IMR-90 (cell line): ENCODE data around the gene TCF20. TPM values are rescaled to one million over a fixed set of nuclear protein-coding genes. Genes with fewer than 3 reads are reported as not detected.

Experiments
- ATAC-seq: fragments of 200-7000 bp; cut with Tn5 transposase; 2 replicates; pipeline ENCODE4 v1.9.1; 2020; ENCODE audit warnings: low read depth, mild to moderate bottlenecking, moderate library complexity
- BruUV-seq: library from RNA; stranded (reverse); fragments of 400-500 nt; replicated peaks from 2 replicates; lab custom pipeline; 2021; lab: Mats Ljungman, UMichigan
- CTCF ChIA-PET: fragments of 300-600 bp; formaldehyde crosslinking; extraction: SDS; loops from one replicate; lab custom pipeline; 2021; ENCODE audit warnings: antibody characterized with exemption; lab: Yijun Ruan, JAX
- POLR2A ChIA-PET: fragments of 300-600 bp; sonication (Branson Sonifier 250); formaldehyde crosslinking; loops from one replicate; lab custom pipeline; 2022; ENCODE audit warnings: antibody characterized with exemption; ENCODE audit not compliant: unreplicated experiment; lab: Charles Lee
- DNase-seq: peaks from one replicate; pipeline ENCODE4 v3.0.0; 2013
- H2AFZ ChIP-seq: replicated peaks from 2 replicates; pipeline ENCODE3; 2013; ENCODE audit warnings: low read length, mild to moderate bottlenecking; ENCODE audit not compliant: poor library complexity
- H2AK5ac ChIP-seq: 2 replicates; pipeline ENCODE4 v1.6.1; 2013; ENCODE audit warnings: low read depth, low read length, inconsistent platforms
- H2AK9ac ChIP-seq: replicated peaks from 2 replicates; pipeline ENCODE3; 2013; ENCODE audit warnings: mild to moderate bottlenecking, low read depth, low read length, moderate library complexity; ENCODE audit not compliant: poor library complexity
- H2BK120ac ChIP-seq: 2 replicates; pipeline ENCODE4 v1.6.1; 2013; ENCODE audit warnings: low read depth, low read length, inconsistent platforms
- H2BK15ac ChIP-seq: 3 replicates; pipeline ENCODE4 v1.6.1; 2013; ENCODE audit warnings: low read depth, low read length, inconsistent platforms
- H2BK20ac ChIP-seq: 2 replicates; pipeline ENCODE4 v1.6.1; 2013; ENCODE audit warnings: low read depth, mild to moderate bottlenecking, inconsistent platforms, low read length, moderate library complexity
- H2BK5ac ChIP-seq: 2 replicates; pipeline ENCODE4 v1.6.1; 2013; ENCODE audit warnings: mild to moderate bottlenecking, low read depth, low read length, inconsistent platforms; ENCODE audit not compliant: poor library complexity, severe bottlenecking
- H3K14ac ChIP-seq: replicated peaks from 2 replicates; pipeline ENCODE4 v1.6.1; 2013; ENCODE audit warnings: low read depth, low read length, inconsistent platforms
- H3K18ac ChIP-seq: 2 replicates; pipeline ENCODE4 v1.6.1; 2013; ENCODE audit warnings: low read depth, low read length, control low read depth
- H3K23ac ChIP-seq: 2 replicates; pipeline ENCODE4 v1.6.1; 2013; ENCODE audit warnings: low read depth, low read length, inconsistent platforms
- H3K27ac ChIP-seq: 2 replicates; pipeline ENCODE4 v1.5.1; 2013; ENCODE audit warnings: mild to moderate bottlenecking, control low read depth, low read length; ENCODE audit not compliant: insufficient read depth
- H3K27me3 ChIP-seq: 2 replicates; pipeline ENCODE4 v1.6.1; 2013; ENCODE audit warnings: low read length; ENCODE audit not compliant: control insufficient read depth, insufficient read depth
- H3K36me3 ChIP-seq: 2 replicates; pipeline ENCODE4 v1.6.1; 2013; ENCODE audit warnings: low read length, mixed read lengths; ENCODE audit not compliant: control insufficient read depth, insufficient read depth
- H3K4ac ChIP-seq: 2 replicates; pipeline ENCODE4 v1.6.1; 2013; ENCODE audit warnings: low read depth, low read length, inconsistent platforms
- H3K4me1 ChIP-seq: 2 replicates; pipeline ENCODE4 v1.6.1; 2013; ENCODE audit warnings: low read length, mixed read lengths; ENCODE audit not compliant: control insufficient read depth, insufficient read depth
- H3K4me2 ChIP-seq: 2 replicates; pipeline ENCODE4 v1.6.1; 2013; ENCODE audit warnings: low read depth, mild to moderate bottlenecking, control low read depth, low read length, moderate library complexity
- H3K4me3 ChIP-seq: 2 replicates; pipeline ENCODE4 v1.5.1; 2013; ENCODE audit warnings: low read depth, mild to moderate bottlenecking, control low read depth, low read length, moderate library complexity; ENCODE audit not compliant: insufficient read depth
- H3K56ac ChIP-seq: 2 replicates; pipeline ENCODE4 v1.6.1; 2013; ENCODE audit warnings: low read length, inconsistent platforms; ENCODE audit not compliant: insufficient read depth; ENCODE audit errors: extremely low read depth
- H3K79me1 ChIP-seq, 2 experiments: 2 replicates each; pipeline ENCODE4 v1.6.1; 2013; ENCODE audit warnings: low read length in 2 of 2, inconsistent platforms in 1 of 2, low read depth in 1 of 2
- H3K9ac ChIP-seq: 2 replicates; pipeline ENCODE4 v1.6.1; 2013; ENCODE audit warnings: low read depth, low read length, control low read depth
- H3K9me1 ChIP-seq: 2 replicates; pipeline ENCODE4 v1.6.1; 2013; ENCODE audit warnings: low read length, inconsistent platforms; ENCODE audit not compliant: insufficient read depth
- H3K9me3 ChIP-seq: 2 replicates; pipeline ENCODE4 v1.6.1; 2013; ENCODE audit warnings: low read length; ENCODE audit not compliant: control insufficient read depth, insufficient read depth
- H4K20me1 ChIP-seq: 2 replicates; pipeline ENCODE4 v1.6.1; 2013; ENCODE audit warnings: low read length, inconsistent platforms; ENCODE audit not compliant: insufficient read depth
- H4K5ac ChIP-seq: 2 replicates; pipeline ENCODE4 v1.6.1; 2013; ENCODE audit warnings: mild to moderate bottlenecking, low read depth, low read length, control low read depth
- H4K8ac ChIP-seq, 2 experiments: 2 replicates each; pipeline ENCODE4 v1.6.1; 2013; ENCODE audit warnings: low read depth in 2 of 2, low read length in 2 of 2, control low read depth in 1 of 2, inconsistent platforms in 1 of 2
- H4K91ac ChIP-seq: 2 replicates; pipeline ENCODE4 v1.6.1; 2013; ENCODE audit warnings: low read depth, low read length, inconsistent platforms; ENCODE audit not compliant: insufficient read depth
- BHLHE40 ChIP-seq: fragments of 150-350 bp; IDR thresholded peaks from 2 replicates; pipeline ENCODE4 v1.6.1; 2016; ENCODE audit warnings: mild to moderate bottlenecking, low read depth, low read length
- CHD1 ChIP-seq: IDR thresholded peaks from 2 replicates; pipeline ENCODE4 v1.6.1; 2012; ENCODE audit warnings: low read depth, low read length, improper control_type of control experiment
- FOS ChIP-seq: fragments of 150-350 bp; IDR thresholded peaks from 2 replicates; pipeline ENCODE4 v1.6.1; 2016; ENCODE audit warnings: low read depth, low read length
- MAZ ChIP-seq: IDR thresholded peaks from 2 replicates; pipeline ENCODE4 v1.6.1; 2012; ENCODE audit warnings: low read depth, mild to moderate bottlenecking, low read length, improper control_type of control experiment, moderate library complexity, borderline replicate concordance
- POLR2A ChIP-seq: IDR thresholded peaks from 2 replicates; pipeline ENCODE4 v1.6.1; 2012; ENCODE audit warnings: mild to moderate bottlenecking, low read depth, low read length
- RAD21 ChIP-seq: IDR thresholded peaks from 2 replicates; pipeline ENCODE4 v1.6.1; 2012; ENCODE audit warnings: low read length, improper control_type of control experiment
- WGBS, 2 experiments: methylation state at CpG; one replicate each; pipeline versions ENCODE4 v1.1.5 to v1.1.7; 2013; ENCODE audit warnings: missing lambda C conversion rate in 2 of 2; ENCODE audit not compliant: insufficient read length in 1 of 2; ENCODE audit errors: extremely low coverage in 2 of 2; 5-methylcytosine and 5-hydroxymethylcytosine counted together
- dilution Hi-C: fragments of 300-500 bp; cut with HindIII; formaldehyde crosslinking; loops from one replicate; pipeline ENCODE4 v1.14.3; 2018; ENCODE audit warnings: low sequenced_read_pairs; ENCODE audit not compliant: unreplicated experiment
- in situ Hi-C: fragments of 300-500 bp; cut with MboI; formaldehyde crosslinking; loops from 3 replicates; pipeline ENCODE4 v1.14.3; 2019; ENCODE audit warnings: low sequenced_read_pairs, inconsistent platforms, mixed read lengths
- intact Hi-C: fragments of 100-400 bp; cut with micrococcal nuclease; formaldehyde crosslinking; loops from 2 replicates; pipeline ENCODE4 v1.10.0; 2022
- polyA plus RNA-seq, 3 experiments: library from polyadenylated mRNA; depleted of rRNA; stranded (reverse); fragments of >200 nt; gene quantifications; 2 replicates each; pipeline ENCODE4 v1.2.3, GENCODE V29; 2012; ENCODE audit warnings: low replicate concordance in 1 of 3
- total RNA-seq: library from RNA; depleted of rRNA; stranded (reverse); fragments of >200 nt; gene quantifications from 2 replicates; pipeline ENCODE4 v1.2.3, GENCODE V29; 2012
- TF ChIP-seq, protein P1 (sequence below): conservative IDR thresholded peaks from 2 replicates; pipeline ENCODE4 v1.5.1; 2012; ENCODE audit warnings: mild to moderate bottlenecking, low read depth, low read length, improper control_type of control experiment
- TF ChIP-seq, protein P2 (sequence below): fragments of 150-350 bp; IDR thresholded peaks from 2 replicates; pipeline ENCODE4 v1.6.1; 2016; ENCODE audit warnings: low read depth, mild to moderate bottlenecking, low read length, moderate library complexity, borderline replicate concordance

TCF20 gene
- total and polyA plus RNA-seq, 2 of the 4 experiments (the other 2 are of a cell fraction) = 8.9 to 23.7 TPM

DNA sequence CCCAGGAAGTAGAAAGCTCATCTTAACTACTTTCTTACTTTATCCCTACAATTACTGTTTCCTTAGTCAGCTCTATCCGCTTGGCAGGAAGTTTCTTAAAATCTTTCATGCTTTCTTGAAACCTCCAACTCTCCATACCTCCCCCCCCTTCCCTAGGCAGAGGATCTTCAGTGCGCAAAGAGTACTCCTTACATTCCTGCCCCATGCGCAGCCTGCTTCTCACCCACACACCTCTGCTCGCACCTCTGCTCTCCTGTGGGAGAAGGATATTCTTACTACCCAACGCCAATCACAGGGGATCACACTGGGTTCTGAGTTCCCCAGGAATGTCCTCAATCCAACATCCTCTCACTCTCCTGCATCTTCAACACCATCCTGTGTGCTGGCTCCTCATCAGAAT is 12.3 kb downstream of the TCF20 start:
- ChIA-PET POLR2A (no interaction called here), CTCF (interaction anchor here (1.2 kb wide), 1 partner anchor 9 kb away, joined by 4 read pairs; no protein-coding TSS in a partner anchor)
- Histone ChIP-seq H3K27ac (no peak overlapping the region), H3K79me1 (peaks cover 50 to 86% of the 10 kb centered on the region in 2 experiments), H3K36me3 (no peaks in the 10 kb centered on the region), H2BK120ac (no peak overlapping the region), H3K9ac (no peak overlapping the region), H3K4me3 (no peak overlapping the region), H3K56ac (no peak overlapping the region), H3K9me3 (no peaks in the 10 kb centered on the region), H2BK20ac (no peak overlapping the region), H3K9me1 (peaks cover 15% of the 10 kb centered on the region), H3K4me2 (peak overlapping the region; percentile 31; the same call in 1 of the 2 replicates), H3K27me3 (no peaks in the 10 kb centered on the region), H4K20me1 (peaks cover 87% of the 10 kb centered on the region), H2AFZ (no peak overlapping the region), H2BK15ac (no peak overlapping the region), H3K18ac (no peak overlapping the region), H2AK5ac (no peak overlapping the region), H2AK9ac (no peak overlapping the region), H4K5ac (no peak overlapping the region), H3K4ac (no peak overlapping the region), H3K23ac (no peak overlapping the region), H3K14ac (no peak overlapping the region), H3K4me1 (peaks cover 13% of the 10 kb centered on the region), H2BK5ac (no peak overlapping the region), H4K91ac (no peak overlapping the region), H4K8ac (no peak overlapping the region)
- intact Hi-C loops = loop anchor here (5.0 to 10.0 kb wide), 2 partner anchors 41 to 163 kb away; partner anchors contain the start of gene NDUFA6
- no peak for ATAC-seq
- in situ Hi-C loops = no loop called here
- DNase-seq = no peak
- dilution Hi-C loops = no loop called here
- 57% methylated on average over 1 of the region's 5 CpGs; no CpG with 5 or more reads in 1 of the 2 experiments for WGBS, 2 experiments
- BruUV-seq = no TSS peak
- TF ChIP-seq CHD1 (no peak), BHLHE40 (no peak), POLR2A (no peak), RAD21 (no peak), MAZ (no peak), FOS (no peak)
- TF ChIP-seq, protein P1, sequence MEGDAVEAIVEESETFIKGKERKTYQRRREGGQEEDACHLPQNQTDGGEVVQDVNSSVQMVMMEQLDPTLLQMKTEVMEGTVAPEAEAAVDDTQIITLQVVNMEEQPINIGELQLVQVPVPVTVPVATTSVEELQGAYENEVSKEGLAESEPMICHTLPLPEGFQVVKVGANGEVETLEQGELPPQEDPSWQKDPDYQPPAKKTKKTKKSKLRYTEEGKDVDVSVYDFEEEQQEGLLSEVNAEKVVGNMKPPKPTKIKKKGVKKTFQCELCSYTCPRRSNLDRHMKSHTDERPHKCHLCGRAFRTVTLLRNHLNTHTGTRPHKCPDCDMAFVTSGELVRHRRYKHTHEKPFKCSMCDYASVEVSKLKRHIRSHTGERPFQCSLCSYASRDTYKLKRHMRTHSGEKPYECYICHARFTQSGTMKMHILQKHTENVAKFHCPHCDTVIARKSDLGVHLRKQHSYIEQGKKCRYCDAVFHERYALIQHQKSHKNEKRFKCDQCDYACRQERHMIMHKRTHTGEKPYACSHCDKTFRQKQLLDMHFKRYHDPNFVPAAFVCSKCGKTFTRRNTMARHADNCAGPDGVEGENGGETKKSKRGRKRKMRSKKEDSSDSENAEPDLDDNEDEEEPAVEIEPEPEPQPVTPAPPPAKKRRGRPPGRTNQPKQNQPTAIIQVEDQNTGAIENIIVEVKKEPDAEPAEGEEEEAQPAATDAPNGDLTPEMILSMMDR = no peak
- TF ChIP-seq, protein P2, sequence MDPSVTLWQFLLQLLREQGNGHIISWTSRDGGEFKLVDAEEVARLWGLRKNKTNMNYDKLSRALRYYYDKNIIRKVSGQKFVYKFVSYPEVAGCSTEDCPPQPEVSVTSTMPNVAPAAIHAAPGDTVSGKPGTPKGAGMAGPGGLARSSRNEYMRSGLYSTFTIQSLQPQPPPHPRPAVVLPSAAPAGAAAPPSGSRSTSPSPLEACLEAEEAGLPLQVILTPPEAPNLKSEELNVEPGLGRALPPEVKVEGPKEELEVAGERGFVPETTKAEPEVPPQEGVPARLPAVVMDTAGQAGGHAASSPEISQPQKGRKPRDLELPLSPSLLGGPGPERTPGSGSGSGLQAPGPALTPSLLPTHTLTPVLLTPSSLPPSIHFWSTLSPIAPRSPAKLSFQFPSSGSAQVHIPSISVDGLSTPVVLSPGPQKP = no peak
